DMS153 (cell line): Measurements from ENCODE around the gene TRNAU1AP.
A peak's percentile ranks its signal among the peaks of the same experiment; 100 is the strongest.
"Not testable (repeated sequence)": the region's sequence is repeated elsewhere in the genome, so short reads cannot be mapped to it uniquely, and the experiment has no call there.

Source experiments
- DNase-seq: peaks from one replicate; lab custom pipeline; 2025; lab: John Stamatoyannopoulos, UW

TRNAU1AP gene

DNA sequence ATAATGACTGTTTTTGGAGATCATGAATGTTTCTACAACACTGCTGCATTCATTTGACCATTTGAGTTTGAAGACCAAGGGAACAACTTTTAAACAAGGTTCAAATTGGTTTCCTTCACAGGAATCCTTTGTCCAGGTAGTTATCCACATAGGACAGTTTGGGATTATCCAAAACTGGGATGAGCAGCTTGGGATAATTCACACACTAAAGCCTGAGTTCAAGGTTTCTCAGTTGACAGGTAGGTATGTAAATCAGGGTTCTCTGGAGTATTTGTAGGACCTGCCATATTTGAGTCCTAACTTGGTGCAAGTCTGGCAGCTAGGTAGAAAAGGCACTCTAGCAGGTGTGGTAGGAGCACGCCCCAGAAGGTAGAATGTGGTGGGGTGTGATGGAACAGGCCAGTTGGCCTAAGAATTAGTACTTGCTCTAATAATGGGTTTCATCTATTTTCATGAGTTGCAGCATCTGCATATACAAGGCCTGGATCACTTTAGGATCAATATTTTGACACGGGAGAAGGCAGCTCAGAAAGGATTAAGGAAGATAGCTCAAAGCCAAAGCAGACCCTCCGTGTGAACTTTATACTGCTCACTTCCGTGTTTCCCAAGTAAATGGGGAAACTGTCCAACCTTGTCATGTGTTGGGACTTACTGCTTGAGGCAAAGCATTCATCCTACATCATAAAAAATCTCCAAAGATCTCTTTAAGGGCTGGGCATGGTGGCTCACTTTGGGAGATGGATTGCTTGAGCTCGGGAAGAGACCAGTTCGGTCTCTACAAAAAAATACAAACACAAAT, 25.1 kb downstream of the TRNAU1AP start:
- DNase-seq, result no peak

GRCh38 chr1:28578696-28579218, 25.9 kb downstream of the TRNAU1AP start:
- DNase-seq, result no peak

DNA sequence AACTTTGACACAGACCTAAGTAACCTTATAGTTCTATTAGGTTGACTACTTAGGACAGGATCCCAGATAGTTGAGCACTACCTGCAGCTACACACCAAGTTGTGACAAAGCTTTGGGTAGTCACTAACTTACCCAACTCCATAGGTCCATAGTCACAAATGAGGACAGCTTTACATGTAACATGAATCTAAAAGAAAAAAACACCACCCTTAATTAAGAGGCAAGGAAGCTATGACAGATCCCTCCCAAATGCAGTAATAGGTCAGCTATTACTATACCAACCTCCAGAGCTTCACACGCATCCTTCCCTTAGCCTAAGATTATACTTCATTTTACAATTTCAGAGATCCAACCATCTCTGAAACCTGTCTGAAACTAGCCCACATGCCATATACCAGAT, 26.5 kb downstream of the TRNAU1AP start:
- DNase-seq, result no peak

- DNase-seq, result peak; percentile 48
These were observed 28.0 kb downstream of the TRNAU1AP start for GRCh38 chr1:28580722-28581530.

GRCh38 chr1:28581531-28582247, 28.8 kb downstream of the TRNAU1AP start:
- peak; percentile 98 for DNase-seq

DNA sequence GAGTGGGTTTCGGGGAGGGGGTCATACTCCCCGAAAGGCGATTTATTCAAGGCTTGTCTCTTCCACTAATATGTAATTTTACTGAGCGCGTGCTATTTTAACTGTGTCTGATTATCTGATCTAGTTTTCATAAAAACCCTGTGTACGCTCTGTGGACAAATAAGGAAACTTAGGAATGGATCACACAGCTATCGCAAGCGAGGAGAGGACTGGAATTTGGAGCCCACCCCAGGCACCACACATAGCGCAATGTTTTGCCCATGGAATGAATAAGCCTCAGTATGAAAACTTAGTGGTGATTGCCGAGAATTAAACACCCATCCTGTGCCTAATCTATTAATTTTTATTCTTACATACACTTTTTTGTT, 29.3 kb downstream of the TRNAU1AP start:
- DNase-seq, result peak; percentile 48

- DNase-seq, result not testable (repeated sequence)
These were observed 33.9 kb downstream of the TRNAU1AP start for GRCh38 chr1:28586585-28587391.

DNA sequence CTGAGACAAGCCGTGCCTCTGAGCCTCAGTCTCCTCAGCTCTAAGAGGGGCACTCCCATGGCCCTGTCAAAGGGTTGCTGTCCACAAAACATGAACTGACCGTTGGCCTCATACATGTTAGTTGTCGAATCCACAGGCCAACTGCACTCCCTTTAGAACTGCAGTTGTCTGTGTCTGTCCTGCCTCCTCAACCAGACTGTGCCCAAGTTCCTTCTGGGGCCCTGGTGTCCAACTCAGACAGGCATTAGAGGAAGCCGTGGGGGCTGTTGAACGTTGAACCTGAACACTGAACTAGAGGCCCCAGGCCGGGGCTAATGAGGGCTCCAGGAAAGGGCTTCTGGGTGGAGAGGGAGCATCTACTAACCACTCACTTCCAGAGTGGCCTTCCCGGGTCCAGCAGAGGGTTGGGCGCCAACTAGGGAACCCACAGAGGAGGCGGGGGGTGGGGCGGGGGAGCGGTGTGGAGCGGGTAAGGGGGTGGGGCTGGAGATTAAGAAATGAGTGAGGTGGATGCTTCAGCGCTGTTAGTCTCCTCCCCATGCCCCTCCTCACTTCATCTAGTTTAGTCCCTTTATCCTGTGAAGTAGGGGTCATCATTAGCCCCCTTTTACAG, 38.9 kb downstream of the TRNAU1AP start, which contains the start of gene RAB42:
Gene RAB42 (plus strand): TSS at position 558 of the 613 bp plus-strand sequence. CDS start 247 bp downstream, outside the sequence.
- DNase-seq, result no peak

- no peak for DNase-seq
These were observed 39.6 kb downstream of the TRNAU1AP start for GRCh38 chr1:28592321-28593071.

DNA sequence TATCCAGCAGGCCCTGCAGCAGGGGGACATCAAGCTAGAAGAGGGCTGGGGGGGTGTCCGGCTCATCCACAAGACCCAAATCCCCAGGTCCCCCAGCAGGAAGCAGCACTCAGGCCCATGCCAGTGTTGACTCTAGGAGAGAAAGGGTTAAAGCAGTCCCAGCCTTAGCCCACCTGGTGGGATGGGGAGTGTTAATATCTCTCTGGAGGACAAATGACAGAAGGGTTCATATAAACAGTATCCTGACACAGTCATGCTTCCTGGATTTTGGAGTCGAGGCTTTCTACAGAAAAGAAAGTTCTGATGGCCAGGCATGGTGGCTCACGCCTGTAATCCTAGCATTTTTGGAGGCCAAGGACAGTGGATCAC, 41.1 kb downstream of the TRNAU1AP start:
- not testable (repeated sequence) for DNase-seq

- DNase-seq, result not testable (repeated sequence)
These were observed 42.0 kb downstream of the TRNAU1AP start for GRCh38 chr1:28594686-28595411.

GRCh38 chr1:28595412-28596191, 42.7 kb downstream of the TRNAU1AP start:
- no peak for DNase-seq

- DNase-seq, result not testable (repeated sequence)
These were observed 43.4 kb downstream of the TRNAU1AP start for GRCh38 chr1:28596276-28596675.

GRCh38 chr1:28601696-28602095, 48.8 kb downstream of the TRNAU1AP start:
- no peak for DNase-seq

GRCh38 chr1:28602536-28603439, 49.9 kb downstream of the TRNAU1AP start:
- DNase-seq, result peak; percentile 20

DNA sequence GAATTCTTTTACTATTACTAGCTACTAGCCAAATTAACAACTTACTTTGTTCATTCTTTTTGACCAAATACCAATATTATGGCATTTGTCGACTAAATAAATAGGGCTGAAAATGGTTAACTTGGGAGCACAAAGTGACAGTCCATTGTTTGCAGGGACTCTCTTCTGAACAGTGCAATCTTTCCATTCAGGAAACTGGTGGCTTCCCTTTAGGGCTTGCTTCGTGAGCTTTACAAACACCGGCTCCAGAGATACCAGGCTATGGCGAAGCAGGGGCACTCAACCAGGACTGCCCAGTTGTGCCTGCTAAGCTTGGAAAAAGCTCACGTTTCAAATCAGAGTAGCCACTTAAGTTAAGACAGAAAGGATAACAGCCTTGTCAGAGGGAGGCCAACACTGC, 51.5 kb downstream of the TRNAU1AP start:
- no peak for DNase-seq

- DNase-seq, result no peak
These were observed 52.1 kb downstream of the TRNAU1AP start for GRCh38 chr1:28604962-28605361.

- no peak for DNase-seq
These were observed 53.9 kb downstream of the TRNAU1AP start for GRCh38 chr1:28606771-28607170.
